Measurements from ENCODE around the gene EIF4G1. TPM values are rescaled to one million over a fixed set of nuclear protein-coding genes. Genes with fewer than 3 reads are reported as not detected.

EIF4G1 gene
- total RNA-seq, 1 experiment from 2014 or later, result 496 TPM

DNA sequence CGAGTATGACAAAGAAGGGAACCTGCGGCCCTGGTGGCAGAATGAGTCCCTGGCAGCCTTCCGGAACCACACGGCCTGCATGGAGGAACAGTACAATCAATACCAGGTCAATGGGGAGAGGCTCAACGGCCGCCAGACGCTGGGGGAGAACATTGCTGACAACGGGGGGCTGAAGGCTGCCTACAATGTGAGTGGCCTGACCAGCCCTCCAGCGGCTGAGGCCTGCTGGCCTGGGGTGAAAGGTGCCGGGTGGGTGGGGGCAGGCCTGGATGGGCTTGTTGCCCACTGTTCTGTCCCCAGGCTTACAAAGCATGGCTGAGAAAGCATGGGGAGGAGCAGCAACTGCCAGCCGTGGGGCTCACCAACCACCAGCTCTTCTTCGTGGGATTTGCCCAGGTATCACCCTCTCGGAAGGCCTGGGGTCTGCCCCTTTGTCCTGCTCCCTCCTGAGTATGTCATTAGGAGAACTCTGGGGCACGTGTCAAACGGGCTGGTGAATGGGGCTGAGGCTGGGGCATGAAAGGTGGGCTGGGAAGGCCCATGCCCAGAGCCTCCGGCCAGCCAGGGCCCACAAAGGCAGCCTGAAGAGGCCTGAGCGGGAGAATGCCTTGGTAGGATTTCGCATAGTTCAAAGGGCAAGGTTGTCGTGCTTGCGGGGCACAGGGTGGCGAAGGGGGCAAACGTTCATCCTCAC, 23.2 kb upstream of the EIF4G1 start:
- intact Hi-C loops (cut with micrococcal nuclease), result no loop called here

More for the DNA sequence above, 23.2 kb upstream of the EIF4G1 start:
- ChIA-PET RAD21 (ENCODE audit: low non-redundant PET in 1 of 2, low total read pairs in 2 of 2, uncharacterized antibody in 2 of 2, unreplicated experiment in 2 of 2) (no interaction called here), POLR2A (no interaction called here), CTCF (no interaction called here)
- H3K9ac ChIP-seq (ENCODE audit: low read length), result no peak overlapping the region
- no peak overlapping the region for H3K4me3 ChIP-seq (replicated peaks in 1 of 2; ENCODE audit: low read depth in 1 of 2, low read length in 2 of 2)
- H3K79me2 ChIP-seq (ENCODE audit: insufficient read depth, low read length), result no peaks in the 10 kb centered on the region
- TF ChIP-seq CTCF (IDR thresholded peaks at IDR 0.05 in 2 of 3, conservative IDR thresholded peaks at IDR 0.05 in 1 of 3; ENCODE audit: borderline replicate concordance in 1 of 3, insufficient read depth in 1 of 3, low read depth in 2 of 3, low read length in 2 of 3) (no peak), EGR1 (IDR thresholded peaks at IDR 0.05; ENCODE audit: low read depth) (no peak), TCF7L2 (IDR thresholded peaks at IDR 0.05; ENCODE audit: borderline replicate concordance, extremely low read depth, insufficient read depth, insufficient read length) (no peak), ATF3 (IDR thresholded peaks at IDR 0.05) (no peak)
- TF ChIP-seq, protein P1, sequence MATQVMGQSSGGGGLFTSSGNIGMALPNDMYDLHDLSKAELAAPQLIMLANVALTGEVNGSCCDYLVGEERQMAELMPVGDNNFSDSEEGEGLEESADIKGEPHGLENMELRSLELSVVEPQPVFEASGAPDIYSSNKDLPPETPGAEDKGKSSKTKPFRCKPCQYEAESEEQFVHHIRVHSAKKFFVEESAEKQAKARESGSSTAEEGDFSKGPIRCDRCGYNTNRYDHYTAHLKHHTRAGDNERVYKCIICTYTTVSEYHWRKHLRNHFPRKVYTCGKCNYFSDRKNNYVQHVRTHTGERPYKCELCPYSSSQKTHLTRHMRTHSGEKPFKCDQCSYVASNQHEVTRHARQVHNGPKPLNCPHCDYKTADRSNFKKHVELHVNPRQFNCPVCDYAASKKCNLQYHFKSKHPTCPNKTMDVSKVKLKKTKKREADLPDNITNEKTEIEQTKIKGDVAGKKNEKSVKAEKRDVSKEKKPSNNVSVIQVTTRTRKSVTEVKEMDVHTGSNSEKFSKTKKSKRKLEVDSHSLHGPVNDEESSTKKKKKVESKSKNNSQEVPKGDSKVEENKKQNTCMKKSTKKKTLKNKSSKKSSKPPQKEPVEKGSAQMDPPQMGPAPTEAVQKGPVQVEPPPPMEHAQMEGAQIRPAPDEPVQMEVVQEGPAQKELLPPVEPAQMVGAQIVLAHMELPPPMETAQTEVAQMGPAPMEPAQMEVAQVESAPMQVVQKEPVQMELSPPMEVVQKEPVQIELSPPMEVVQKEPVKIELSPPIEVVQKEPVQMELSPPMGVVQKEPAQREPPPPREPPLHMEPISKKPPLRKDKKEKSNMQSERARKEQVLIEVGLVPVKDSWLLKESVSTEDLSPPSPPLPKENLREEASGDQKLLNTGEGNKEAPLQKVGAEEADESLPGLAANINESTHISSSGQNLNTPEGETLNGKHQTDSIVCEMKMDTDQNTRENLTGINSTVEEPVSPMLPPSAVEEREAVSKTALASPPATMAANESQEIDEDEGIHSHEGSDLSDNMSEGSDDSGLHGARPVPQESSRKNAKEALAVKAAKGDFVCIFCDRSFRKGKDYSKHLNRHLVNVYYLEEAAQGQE (IDR thresholded peaks at IDR 0.05; ENCODE audit: low read depth), result no peak
- no peak overlapping the region for H3K4me2 ChIP-seq (ENCODE audit: low read length)
- BruUV-seq (replicated peaks), result no TSS peak
- H3K36me3 ChIP-seq (ENCODE audit: control insufficient read depth in 1 of 2, insufficient read depth in 2 of 2, low read length in 2 of 2), result no peaks in the 10 kb centered on the region
- H3K9me2 ChIP-seq (ENCODE audit: insufficient read depth), result no peaks in the 10 kb centered on the region
- ATAC-seq (no peak), DNase-seq (ENCODE audit: low read depth, low spot score) (no peak)
- H3K4me1 ChIP-seq (ENCODE audit: control insufficient read depth in 1 of 2, insufficient read depth in 2 of 2, low read length in 2 of 2), result peaks cover 0 to 5% of the 10 kb centered on the region in 2 experiments; a peak in 1 of 4 replicates
- no peaks in the 10 kb centered on the region for H3K9me3 ChIP-seq (ENCODE audit: control insufficient read depth in 1 of 2, insufficient read depth in 1 of 2, low read depth in 1 of 2, low read length in 2 of 2)
- no peak overlapping the region for H2AFZ ChIP-seq (ENCODE audit: low read depth, low read length, poor library complexity, severe bottlenecking)
- H3K27ac ChIP-seq (ENCODE audit: low read depth, low read length), result no peak overlapping the region
- H4K20me1 ChIP-seq (ENCODE audit: insufficient read depth), result no peaks in the 10 kb centered on the region
- no peaks in the 10 kb centered on the region for H3K27me3 ChIP-seq (ENCODE audit: insufficient read depth, low read length)

Data from HCT116 (cell line).